Urinary bladder (tissue), 4 donors: ENCODE measurements around the gene FBXL5. TPM values are rescaled to one million over a fixed set of nuclear protein-coding genes. Genes with fewer than 3 reads are reported as not detected.

ENCODE experiments used
- DNase-seq: peaks from one replicate; pipeline ENCODE4 v3.0.0-alpha.2; 2015; ENCODE audit errors: extremely low spot score
- H3K27ac ChIP-seq: one replicate; pipeline ENCODE4 v1.5.1; 2013; ENCODE audit warnings: low read depth, mild to moderate bottlenecking, moderate library complexity
- H3K36me3 ChIP-seq: one replicate; pipeline ENCODE4 v1.6.1; 2013; ENCODE audit warnings: mild to moderate bottlenecking, moderate library complexity; ENCODE audit not compliant: insufficient read depth
- H3K4me1 ChIP-seq: one replicate; pipeline ENCODE4 v1.6.1; 2013; ENCODE audit warnings: mild to moderate bottlenecking, moderate library complexity; ENCODE audit not compliant: insufficient read depth
- H3K4me3 ChIP-seq: one replicate; pipeline ENCODE4 v1.5.1; 2013; ENCODE audit warnings: low read depth, low read length
- WGBS: extraction: QIAGEN DNeasy Blood & Tissue Kit; methylation state at CpG from one replicate; pipeline ENCODE4 v1.1.7; 2013; 5-methylcytosine and 5-hydroxymethylcytosine counted together
- polyA plus RNA-seq: library from polyadenylated mRNA; stranded (reverse); fragments of 200-250 nt; gene quantifications from one replicate; pipeline ENCODE4 v1.2.3, GENCODE V29; 2013
- total RNA-seq: library from RNA; depleted of rRNA; stranded (reverse); fragments of >200 nt; gene quantifications from one replicate; pipeline ENCODE4 v1.2.3, GENCODE V29; 2014
- donor health status: healthy with polysubstance abuse.
- donor health status: healthy.

FBXL5 gene, protein sequence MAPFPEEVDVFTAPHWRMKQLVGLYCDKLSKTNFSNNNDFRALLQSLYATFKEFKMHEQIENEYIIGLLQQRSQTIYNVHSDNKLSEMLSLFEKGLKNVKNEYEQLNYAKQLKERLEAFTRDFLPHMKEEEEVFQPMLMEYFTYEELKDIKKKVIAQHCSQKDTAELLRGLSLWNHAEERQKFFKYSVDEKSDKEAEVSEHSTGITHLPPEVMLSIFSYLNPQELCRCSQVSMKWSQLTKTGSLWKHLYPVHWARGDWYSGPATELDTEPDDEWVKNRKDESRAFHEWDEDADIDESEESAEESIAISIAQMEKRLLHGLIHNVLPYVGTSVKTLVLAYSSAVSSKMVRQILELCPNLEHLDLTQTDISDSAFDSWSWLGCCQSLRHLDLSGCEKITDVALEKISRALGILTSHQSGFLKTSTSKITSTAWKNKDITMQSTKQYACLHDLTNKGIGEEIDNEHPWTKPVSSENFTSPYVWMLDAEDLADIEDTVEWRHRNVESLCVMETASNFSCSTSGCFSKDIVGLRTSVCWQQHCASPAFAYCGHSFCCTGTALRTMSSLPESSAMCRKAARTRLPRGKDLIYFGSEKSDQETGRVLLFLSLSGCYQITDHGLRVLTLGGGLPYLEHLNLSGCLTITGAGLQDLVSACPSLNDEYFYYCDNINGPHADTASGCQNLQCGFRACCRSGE
- total RNA-seq (211 TPM), polyA plus RNA-seq (75.3 TPM)

GRCh38 chr4:15655223-15656037 is at the start of gene FBXL5:
FBXL5 (minus strand) TSS chr4:15655357; CDS start chr4:15655287, 70 bp downstream.
- Histone ChIP-seq H3K4me3 (peak within 1 kb of the TSS; percentile 89), H3K4me1 (no peaks in the 10 kb centered on the region), H3K36me3 (no peaks in the 10 kb centered on the region), H3K27ac (peak within 1 kb of the TSS; percentile 97)
- WGBS, result 2% methylated on average over 85 of the region's 85 CpGs
- peak; percentile 59 for DNase-seq

DNA sequence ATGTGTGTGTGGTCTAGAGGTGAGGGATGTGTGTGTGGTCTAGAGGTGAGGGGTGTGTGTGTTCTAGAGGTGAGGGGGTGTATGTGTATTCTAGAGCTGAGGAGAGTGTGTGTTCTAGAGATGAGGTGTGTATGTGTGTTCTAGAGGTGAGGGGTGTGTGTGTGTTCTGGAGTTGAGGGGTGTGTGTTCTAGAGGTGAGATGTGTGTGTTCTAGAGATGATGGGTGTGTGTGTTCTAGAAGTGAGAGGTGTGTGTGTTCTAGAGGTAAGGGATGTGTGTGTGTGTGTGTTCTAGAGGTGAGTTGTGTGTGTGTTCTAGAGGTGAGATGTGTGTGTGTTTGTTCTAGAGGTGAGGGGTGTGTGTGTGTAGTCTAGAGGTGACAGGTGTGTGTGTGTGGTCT is 49.0 kb upstream of the FBXL5 start:
- Histone ChIP-seq H3K27ac (no peak overlapping the region), H3K4me1 (no peaks in the 10 kb centered on the region), H3K4me3 (no peak overlapping the region), H3K36me3 (peaks cover 1% of the 10 kb centered on the region)
- no peak for DNase-seq

DNA sequence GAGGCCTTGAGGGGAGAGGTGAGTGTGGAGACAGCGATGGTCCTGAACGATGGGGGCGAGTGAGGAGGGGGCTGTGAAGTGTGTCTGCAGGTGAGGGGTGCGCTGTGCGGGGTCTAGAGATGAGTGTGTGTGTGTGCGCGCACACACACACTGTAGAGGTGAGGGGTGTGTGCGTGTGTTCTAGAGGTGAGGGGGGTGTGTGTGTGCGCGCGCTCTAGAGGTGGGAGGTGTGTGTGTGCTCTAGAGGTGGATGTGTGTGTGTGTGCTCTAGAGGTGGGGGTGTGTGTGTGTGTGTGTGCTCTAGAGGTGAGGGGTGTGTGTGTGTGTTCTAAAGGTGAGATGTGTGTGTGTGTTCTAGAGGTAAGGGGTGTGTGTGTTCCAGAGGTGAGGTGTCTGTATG is 48.3 kb upstream of the FBXL5 start:
- H3K36me3 ChIP-seq, result no peaks in the 10 kb centered on the region
- 89% methylated on average over 11 of the region's 11 CpGs for WGBS
- no peak overlapping the region for H3K4me3 ChIP-seq
- H3K27ac ChIP-seq, result peak overlapping the region; percentile 48
- DNase-seq, result no peak
- H3K4me1 ChIP-seq, result no peaks in the 10 kb centered on the region

DNA sequence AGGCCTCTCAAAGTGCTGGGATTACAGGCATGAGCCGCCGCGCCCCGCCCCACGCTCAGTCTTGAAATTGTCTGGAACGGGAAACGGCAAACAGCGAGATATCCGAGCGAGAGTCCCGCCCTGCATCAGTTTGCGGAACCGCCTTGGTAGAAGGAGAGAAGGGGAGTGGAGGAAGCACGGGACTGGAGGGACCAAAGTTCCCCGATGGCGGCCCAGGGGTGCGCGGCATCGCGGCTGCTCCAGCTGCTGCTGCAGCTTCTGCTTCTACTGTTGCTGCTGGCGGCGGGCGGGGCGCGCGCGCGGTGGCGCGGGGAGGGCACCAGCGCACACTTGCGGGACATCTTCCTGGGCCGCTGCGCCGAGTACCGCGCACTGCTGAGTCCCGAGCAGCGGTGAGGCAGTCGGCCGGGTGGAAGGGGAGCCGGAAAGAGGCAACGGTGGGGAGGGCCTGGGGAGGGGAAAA is 47.8 kb upstream of the FBXL5 start, which contains the start of gene BST1:
Gene BST1 (plus strand): TSS at position 125 of the 463 bp plus-strand sequence. CDS start 80 bp downstream, at position 205.
- no peaks in the 10 kb centered on the region for H3K36me3 ChIP-seq
- H3K4me3 ChIP-seq, result peak within 1 kb of the TSS; percentile 48
- WGBS, result 4% methylated on average over 43 of the region's 43 CpGs
- H3K4me1 ChIP-seq, result no peaks in the 10 kb centered on the region
- no peak for DNase-seq
- peak within 1 kb of the TSS; percentile 48 for H3K27ac ChIP-seq

GRCh38 chr4:15696866-15697265 is 41.7 kb upstream of the FBXL5 start:
- 96% methylated on average over 1 of the region's 1 CpG for WGBS
- H3K4me1 ChIP-seq, result no peaks in the 10 kb centered on the region
- H3K27ac ChIP-seq, result no peak overlapping the region
- H3K4me3 ChIP-seq, result no peak overlapping the region
- DNase-seq, result no peak
- no peaks in the 10 kb centered on the region for H3K36me3 ChIP-seq

DNA sequence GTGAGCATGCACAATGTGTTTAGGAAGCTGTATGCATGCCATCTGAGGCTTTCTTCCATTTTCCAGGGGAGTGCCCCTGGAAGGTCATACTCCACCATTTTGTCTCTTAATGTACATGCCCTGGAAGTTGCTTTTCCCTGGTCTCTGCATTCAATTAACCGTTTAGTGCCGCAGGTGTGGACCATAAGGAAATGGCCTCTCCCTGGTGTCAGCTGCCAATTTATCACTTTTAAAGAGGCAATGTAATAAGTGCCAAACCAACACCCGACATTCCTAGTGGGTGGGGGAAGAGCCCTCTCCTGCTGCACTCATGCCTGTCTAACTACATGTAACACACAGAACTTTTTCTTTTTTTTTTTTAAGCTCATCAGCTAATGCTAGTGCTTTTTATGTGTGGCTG is 40.6 kb upstream of the FBXL5 start:
- 76% methylated on average over 3 of the region's 3 CpGs for WGBS
- Histone ChIP-seq H3K4me1 (no peaks in the 10 kb centered on the region), H3K4me3 (no peak overlapping the region), H3K36me3 (no peaks in the 10 kb centered on the region), H3K27ac (no peak overlapping the region)
- DNase-seq, result no peak

GRCh38 chr4:15695240-15695699 is 40.1 kb upstream of the FBXL5 start:
- WGBS, result 86% methylated on average over 10 of the region's 10 CpGs
- Histone ChIP-seq H3K27ac (no peak overlapping the region), H3K4me1 (no peaks in the 10 kb centered on the region), H3K36me3 (no peaks in the 10 kb centered on the region), H3K4me3 (no peak overlapping the region)
- DNase-seq, result no peak

DNA sequence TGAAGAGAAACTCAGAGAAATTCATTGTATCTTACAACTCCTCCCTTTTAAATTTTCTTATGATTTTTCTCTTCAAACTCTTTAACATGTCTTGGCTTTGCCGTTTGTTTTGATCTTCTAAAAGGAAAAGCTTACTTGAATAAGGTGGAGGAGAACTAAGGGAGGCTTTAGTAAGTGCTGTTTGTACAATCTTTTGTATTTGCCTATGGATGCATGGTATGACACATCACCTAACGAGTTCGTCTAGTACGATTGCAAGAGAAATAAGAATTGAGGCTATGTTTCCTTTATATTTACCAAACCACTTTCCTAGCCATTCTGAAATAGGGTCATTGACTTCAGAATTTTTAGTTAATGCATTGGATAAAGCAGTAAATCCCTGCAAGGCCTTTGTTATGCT is 39.3 kb upstream of the FBXL5 start:
- Histone ChIP-seq H3K36me3 (no peaks in the 10 kb centered on the region), H3K4me1 (no peaks in the 10 kb centered on the region), H3K4me3 (no peak overlapping the region), H3K27ac (no peak overlapping the region)
- WGBS, result 92% methylated on average over 4 of the region's 4 CpGs
- no peak for DNase-seq

DNA sequence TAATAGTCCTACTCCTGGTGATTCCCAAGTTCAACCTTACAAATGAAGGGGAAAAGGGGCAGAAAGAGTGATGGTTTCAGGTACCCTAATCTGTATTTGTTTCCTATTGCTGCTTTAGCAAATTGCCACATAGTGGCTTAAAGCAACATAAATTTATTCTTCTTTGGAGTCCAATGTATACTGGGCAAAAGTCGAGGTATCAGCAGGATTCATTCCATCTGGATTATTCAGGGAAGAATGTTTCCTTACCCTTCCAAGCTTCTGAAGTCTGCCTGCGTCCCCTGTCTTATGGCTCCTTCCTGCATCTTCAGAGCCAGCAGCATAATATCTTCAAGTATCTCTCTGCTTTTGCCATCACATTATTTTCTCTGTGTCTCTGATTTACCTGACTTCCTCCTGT is 37.4 kb upstream of the FBXL5 start:
- whole genome bisulfite sequencing, result 67% methylated on average over 2 of the region's 2 CpGs
- Histone ChIP-seq H3K36me3 (no peaks in the 10 kb centered on the region), H3K4me3 (no peak overlapping the region)

DNA sequence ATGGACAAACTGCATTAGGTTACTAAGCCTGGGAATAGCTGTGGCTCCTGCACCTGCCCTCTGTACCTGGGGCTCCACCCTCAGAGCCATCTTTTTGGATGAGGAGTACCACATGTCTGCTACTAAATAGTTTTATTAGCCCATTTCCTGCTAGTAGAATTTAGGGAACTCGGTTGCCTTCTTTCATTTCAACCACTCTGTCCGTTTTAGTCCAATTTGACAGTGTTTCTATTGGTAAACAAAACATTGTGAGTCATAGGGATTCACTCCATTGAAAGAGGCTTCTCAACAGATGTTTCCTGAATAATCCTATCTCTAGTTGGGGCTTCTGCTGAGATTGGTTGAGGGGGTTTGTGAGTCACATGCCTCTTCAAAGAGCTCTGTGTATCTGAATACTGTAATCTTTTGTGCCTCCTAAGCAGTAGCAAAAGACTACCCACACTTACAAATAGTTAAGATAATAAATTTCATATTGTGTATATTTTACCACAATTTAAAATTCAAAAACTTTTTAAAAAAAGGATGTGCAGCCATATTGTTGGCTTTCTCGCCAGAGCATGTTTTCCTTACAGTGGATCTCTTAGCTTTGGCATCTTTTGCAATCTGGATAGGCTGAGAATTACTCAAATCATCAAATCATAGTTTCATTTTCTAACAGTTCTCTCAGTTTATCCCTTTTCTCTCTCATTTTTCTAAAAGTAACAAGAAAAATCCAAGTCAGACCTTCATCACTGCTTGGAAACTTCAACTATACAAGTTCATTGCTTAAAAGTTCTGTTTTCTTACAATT is 36.4 kb upstream of the FBXL5 start:
- Histone ChIP-seq H3K27ac (peak overlapping the region; percentile 6), H3K36me3 (no peaks in the 10 kb centered on the region), H3K4me3 (no peak overlapping the region), H3K4me1 (no peaks in the 10 kb centered on the region)
- 45% methylated on average over 3 of the region's 3 CpGs for WGBS
- no peak for DNase-seq

More for the DNA sequence above, 37.4 kb upstream of the FBXL5 start:
- Histone ChIP-seq H3K4me1 (no peaks in the 10 kb centered on the region), H3K27ac (no peak overlapping the region)
- no peak for DNase-seq

- H3K4me1 ChIP-seq, result peaks cover under 1% of the 10 kb centered on the region
- H3K36me3 ChIP-seq, result no peaks in the 10 kb centered on the region
- 36% methylated on average over 7 of the region's 7 CpGs for WGBS
- DNase-seq, result peak; percentile 42
- H3K27ac ChIP-seq, result no peak overlapping the region
- H3K4me3 ChIP-seq, result no peak overlapping the region
These were observed 35.1 kb upstream of the FBXL5 start for GRCh38 chr4:15690020-15690809.

DNA sequence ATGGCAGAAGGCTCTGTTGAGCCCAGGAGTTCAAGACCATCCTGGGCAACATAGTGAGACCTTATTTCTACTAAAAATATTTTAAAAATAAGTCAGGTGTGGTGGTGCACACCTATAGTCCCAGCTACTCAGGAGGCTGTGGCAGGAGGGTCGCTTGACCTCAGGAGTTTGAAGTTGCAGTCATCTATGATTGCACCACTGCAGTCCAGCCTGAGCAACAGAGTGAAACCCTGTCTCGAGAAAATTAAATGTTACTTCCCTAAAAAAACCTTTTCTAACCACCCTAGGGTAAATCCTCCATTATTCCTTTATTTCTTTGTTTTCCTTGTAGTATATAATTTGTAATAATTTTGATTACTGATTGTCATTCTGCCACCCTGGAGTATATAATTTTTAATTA is 34.4 kb upstream of the FBXL5 start:
- H3K36me3 ChIP-seq, result no peaks in the 10 kb centered on the region
- H3K4me1 ChIP-seq, result peaks cover 2% of the 10 kb centered on the region
- no peak overlapping the region for H3K27ac ChIP-seq
- WGBS, result 87% methylated on average over 2 of the region's 2 CpGs
- H3K4me3 ChIP-seq, result no peak overlapping the region
- DNase-seq, result no peak
